DMS114 treated with DMSO at 0.1 percent for 48 hours (cell line): ENCODE data around the gene UBE2I.

Experiments used
- DNase-seq: peaks from one replicate; lab custom pipeline; 2025; ENCODE audit not compliant: unreplicated experiment; lab: John Stamatoyannopoulos, UW

Gene UBE2I

DNA sequence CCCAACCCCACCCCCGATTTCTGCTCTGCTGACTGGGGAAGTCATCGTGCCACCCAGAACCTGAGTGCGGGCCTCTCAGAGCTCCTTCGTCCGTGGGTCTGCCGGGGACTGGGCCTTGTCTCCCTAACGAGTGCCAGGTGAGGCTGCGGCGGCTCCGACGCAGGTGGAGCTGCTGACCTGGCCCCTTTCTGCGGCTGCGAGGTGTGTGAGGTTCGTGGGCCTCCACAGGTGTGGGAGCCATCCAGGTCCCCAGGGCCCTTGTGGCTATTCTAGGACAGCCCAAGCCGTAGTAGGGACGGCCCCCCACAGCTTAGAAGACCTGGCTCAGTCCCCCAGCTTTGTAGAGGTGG, 3.0 kb downstream of the UBE2I start:
- DNase-seq, result no peak

GRCh38 chr16:1312903-1313302, 3.5 kb downstream of the UBE2I start:
- no peak for DNase-seq

- no peak for DNase-seq
Observed at GRCh38 chr16:1313721-1314369, 4.4 kb downstream of the UBE2I start.

DNA sequence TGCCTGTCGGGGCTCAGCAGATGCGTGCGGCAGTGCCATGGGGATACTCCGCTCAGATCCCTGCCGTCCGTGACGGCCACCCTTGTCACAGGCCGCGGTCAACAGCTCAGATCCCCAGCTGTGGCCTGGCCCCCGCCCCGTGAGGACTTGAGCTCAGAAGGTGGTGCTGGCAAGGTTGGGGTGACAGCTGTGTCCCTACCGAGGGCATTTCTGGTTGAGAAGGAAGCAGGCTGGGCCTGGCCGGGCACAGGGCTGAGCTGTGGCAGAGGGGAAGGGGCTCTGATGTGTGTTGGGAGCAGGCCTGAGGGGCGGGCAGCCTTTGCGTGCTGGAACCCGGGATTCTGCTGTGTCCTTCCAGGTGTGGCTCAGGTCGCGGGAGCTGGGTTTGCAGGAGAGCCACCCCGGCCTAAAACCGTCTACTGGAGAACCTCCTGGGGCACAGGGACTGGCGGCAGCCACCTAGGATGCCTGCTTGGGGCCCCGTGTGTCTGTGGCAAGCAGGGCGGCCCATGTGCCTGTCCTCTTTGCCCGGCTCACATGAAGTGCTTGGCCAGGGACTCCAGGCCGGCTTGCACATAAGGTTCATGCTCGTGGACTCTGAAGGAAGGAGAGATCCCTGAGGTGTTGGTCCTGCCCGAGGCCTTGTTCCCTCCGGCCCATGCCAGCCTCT, 5.1 kb downstream of the UBE2I start:
- DNase-seq, result no peak

GRCh38 chr16:1315081-1316032, 5.9 kb downstream of the UBE2I start:
- DNase-seq, result no peak

DNA sequence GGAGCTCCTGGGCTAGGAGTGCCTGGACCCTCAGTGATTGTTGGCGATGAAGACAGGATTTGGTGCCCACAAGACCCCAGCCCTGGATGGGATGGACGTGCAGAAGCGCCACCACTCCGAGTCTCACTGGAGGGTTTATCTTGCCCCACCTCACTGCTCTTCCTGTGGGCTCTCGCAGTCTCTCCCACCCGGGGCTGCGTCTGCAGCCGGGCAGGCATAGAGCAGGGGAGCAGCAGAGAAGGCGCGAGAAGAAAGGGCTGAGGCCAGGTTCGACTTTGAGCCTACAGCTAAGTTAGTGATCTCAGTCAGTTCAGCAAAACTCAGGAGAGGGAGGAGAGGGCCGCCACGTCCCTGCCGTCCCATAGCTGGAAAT, 6.6 kb downstream of the UBE2I start:
- no peak for DNase-seq

- no peak for DNase-seq
Observed at GRCh38 chr16:1317479-1318267, 8.2 kb downstream of the UBE2I start.

DNA sequence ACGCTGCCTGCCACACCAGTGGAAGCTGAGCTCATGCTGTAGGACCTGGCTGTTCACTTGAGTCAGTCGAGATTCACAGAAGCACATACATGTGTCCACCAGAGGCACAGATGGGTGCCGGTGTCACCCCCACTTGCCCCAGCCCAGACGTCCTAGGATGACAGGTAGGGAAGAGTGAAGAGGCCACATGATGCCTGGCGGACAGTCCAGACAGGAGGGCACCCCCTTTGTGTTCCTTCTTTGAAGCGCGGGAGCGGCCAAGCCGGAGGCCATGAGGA, 8.8 kb downstream of the UBE2I start:
- DNase-seq, result no peak

DNA sequence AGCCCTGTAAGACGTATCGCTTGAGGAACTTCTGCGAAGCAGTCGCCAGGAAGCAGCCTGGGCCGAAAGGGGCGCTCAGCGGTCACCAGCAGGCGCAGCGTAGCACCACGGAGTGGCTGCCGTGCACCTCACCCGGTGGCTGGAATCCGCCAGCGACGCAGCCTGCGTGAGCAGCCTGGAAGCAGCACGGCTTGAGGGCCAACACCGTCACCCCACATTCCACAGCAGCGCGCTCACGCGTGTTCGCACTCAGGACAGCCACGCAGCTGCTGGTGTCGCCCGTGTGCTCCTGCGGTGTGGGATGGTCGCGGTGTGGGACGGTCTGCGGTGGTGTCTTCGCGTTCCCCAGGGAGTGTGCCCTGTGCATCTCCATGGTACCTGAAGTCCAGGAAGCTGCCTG, 9.6 kb downstream of the UBE2I start:
- no peak for DNase-seq

- DNase-seq, result no peak
Observed at GRCh38 chr16:1320097-1320496, 10.7 kb downstream of the UBE2I start.

DNA sequence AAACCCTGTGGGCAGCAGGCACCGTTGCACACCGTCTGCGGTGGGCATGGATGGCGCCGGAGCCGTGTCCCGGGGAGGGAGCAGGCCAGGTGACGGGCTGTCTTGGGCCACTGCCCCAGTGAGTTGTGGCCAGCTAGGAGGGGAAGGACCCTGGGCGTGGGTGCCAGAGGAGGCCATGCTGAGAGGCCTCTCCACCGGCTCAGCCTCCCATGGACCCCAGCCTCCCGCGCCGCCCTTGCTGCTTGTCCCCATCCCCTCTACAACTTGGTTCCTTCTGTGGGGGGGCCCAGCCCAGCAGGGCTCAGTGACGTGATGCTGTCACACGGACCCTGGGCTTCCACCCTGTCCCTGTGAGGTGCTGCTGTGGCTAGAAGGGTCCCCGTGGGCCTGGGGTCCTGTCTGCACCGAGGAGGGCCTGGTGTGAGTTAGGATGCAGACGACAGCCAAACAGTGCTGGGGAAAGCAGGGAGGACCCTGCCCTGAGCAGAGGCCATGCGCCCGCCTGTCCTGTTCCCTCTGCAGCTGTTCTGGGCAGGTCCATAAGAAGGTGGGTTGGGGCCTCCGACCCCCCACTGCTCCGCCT, 11.3 kb downstream of the UBE2I start:
- no peak for DNase-seq

- DNase-seq, result no peak
Observed at GRCh38 chr16:1322407-1322806, 13.0 kb downstream of the UBE2I start.

DNA sequence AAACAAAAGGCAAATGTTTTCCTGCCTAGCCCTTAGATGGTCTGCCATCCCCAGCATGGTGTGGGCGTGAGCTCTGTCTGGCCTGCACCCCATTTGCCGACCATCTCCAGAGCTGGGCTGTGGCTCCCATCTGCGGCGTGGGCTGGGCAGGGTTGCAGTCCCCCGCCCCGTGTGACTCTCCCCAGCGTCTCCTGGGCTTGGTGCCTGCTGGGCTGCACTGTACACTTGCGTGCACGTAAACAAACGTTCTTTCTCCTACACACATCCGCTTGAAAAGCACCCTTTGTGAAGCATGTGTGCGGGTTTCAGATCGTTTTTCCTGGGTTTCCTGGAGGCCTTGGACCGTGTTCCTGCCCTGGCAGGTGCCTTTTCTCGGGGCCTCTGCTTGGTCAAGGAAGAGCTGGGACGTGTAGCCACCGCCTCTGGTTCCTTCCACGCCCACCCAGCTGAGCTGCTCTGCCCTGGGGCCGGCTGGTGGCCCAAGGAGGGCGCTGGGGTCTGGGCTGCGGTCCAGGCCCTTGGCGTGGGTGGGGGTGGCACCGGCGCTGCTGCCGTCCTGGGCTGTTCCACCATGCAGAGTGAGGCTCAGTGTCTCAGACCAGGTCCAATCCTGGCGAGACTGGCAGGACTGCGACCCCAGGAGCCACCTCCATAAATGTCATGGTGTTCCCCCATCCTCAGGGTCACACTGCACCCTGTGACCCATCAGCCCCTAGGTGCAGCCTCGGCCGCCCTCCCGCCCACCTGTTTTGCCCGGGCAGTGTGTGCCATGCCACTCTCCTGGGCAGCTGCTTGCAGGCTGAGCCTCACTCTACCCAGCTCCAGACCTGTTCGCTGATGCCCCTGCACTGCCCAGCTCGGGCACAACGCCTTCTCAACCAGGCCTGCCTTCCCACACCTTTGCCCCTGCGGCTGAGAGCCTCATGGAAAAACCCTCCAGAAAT, 14.1 kb downstream of the UBE2I start:
- no peak for DNase-seq

DNA sequence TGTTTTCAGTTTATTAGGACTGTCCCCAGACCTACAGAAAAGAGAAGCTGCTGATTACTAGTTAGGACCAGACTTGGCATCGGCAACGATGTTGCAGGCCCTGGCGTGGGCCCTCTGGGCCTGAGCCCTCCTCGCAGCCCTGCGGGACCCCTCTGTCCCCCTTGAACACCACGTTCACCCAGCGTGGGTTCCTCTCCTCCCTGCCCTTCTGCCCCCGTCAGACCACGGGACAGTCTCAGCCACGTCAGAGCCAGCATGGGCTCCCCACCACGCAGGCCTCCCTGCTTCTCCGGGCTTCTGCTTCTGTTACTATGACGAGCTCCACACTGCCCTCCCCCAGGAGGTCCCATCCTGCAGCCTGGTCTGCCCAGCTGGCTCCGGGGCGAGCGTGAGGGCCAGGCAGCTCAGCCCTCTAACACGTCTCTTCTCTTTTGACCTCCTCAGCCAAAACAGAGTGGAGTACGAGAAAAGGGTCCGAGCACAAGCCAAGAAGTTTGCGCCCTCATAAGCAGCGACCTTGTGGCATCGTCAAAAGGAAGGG, 14.9 kb downstream of the UBE2I start:
- DNase-seq, result no peak

DNA sequence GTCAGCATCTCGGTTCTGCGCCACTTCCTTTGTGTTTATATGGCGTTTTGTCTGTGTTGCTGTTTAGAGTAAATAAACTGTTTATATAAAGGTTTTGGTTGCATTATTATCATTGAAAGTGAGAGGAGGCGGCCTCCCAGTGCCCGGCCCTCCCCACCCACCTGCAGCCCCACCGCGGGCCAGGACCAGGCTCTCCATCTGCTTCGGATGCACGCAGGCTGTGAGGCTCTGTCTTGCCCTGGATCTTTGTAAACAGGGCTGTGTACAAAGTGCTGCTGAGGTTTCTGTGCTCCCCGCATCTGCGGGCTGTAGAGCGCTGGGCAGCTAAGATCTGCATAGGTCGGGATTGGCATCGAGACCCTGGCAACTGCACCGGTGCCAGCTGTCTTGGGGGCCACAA, 15.8 kb downstream of the UBE2I start:
- no peak for DNase-seq

- DNase-seq, result no peak
Observed at GRCh38 chr16:1325673-1326371, 16.4 kb downstream of the UBE2I start.

DNA sequence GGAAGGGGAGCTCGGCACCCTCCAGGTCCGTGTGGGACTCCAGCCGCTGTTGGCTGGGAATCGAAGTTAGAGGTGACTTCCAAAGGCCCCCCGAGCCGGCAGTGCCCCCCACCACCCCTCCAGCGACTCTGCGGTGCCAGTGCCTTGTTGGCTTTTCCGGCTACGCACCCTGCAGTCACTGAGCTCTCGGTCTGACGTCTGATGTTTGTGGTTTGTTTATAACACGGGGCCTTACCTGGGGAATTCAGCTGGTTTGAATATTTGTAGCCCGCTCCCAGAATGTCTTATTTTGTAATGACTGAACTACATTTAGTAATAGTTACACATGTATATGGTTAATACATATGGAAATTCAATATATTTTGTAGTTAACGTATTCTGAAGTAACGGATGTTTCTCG, 17.0 kb downstream of the UBE2I start:
- DNase-seq, result no peak

GRCh38 chr16:1326946-1327618, 17.6 kb downstream of the UBE2I start:
- DNase-seq, result no peak

DNA sequence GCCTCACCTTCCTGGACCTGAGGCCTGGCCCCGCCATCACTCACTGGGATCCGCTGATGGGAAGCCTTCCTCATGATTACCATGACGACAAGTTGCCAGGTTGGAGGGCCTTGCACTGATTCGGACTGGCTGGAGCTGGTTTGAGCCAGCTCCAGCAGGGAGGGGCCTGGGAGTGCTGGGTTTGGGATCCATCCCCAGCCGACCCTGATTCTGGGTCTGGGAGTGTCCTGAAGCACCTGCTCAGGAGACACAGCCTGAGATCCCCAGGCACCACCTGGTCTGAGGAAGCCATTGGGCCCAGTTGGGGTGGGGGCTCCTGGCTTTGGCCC, 18.1 kb downstream of the UBE2I start:
- DNase-seq, result no peak
